Uterus (tissue), 4 donors: Measurements from ENCODE around the gene COL11A1. TPM values are rescaled to one million over a fixed set of nuclear protein-coding genes. Genes with fewer than 3 reads are reported as not detected.
"Not testable (repeated sequence)": the region's sequence is repeated elsewhere in the genome, so short reads cannot be mapped to it uniquely, and the experiment has no call there.

Experiments
- DNase-seq, 2 donors: peaks; one replicate each; pipeline ENCODE4 v3.0.0-alpha.2; 2019 to 2020
- H3K27ac ChIP-seq, 2 donors: fragments of 200-600 bp; sonication (generic); 1 replicate in 1 of 2; 2 replicates in 1 of 2; pipeline ENCODE4 v1.5.1; 2016 to 2018
- H3K27me3 ChIP-seq, 2 donors: fragments of 200-600 bp; sonication (generic); one replicate each; pipeline ENCODE4 v1.5.1; 2018 to 2019; ENCODE audit warnings: control low read depth in 1 of 2
- H3K36me3 ChIP-seq, 2 donors: fragments of 200-600 bp; sonication (generic); one replicate each; pipeline ENCODE4 v1.5.1; 2019; ENCODE audit warnings: control low read depth in 1 of 2
- H3K4me1 ChIP-seq, 2 donors: fragments of 200-600 bp; sonication (generic); one replicate each; pipeline ENCODE4 v1.5.1; 2018 to 2019; ENCODE audit warnings: control low read depth in 1 of 2
- H3K4me3 ChIP-seq, 2 donors: fragments of 200-600 bp; sonication (generic); 1 replicate in 1 of 2; 2 replicates in 1 of 2; pipeline ENCODE4 v1.5.1; 2018 to 2019; ENCODE audit warnings: mild to moderate bottlenecking in 1 of 2
- H3K9me3 ChIP-seq, 2 donors: fragments of 200-600 bp; sonication (generic); one replicate each; pipeline ENCODE4 v1.5.1; 2019; ENCODE audit warnings: control low read depth in 1 of 2
- POLR2A ChIP-seq, 2 donors: fragments of 450-650 bp; IDR thresholded peaks; one replicate each; pipeline ENCODE4 v1.6.1; 2016; ENCODE audit warnings: antibody characterized with exemption in 2 of 2, mild to moderate bottlenecking in 1 of 2, moderate library complexity in 1 of 2
- intact Hi-C: fragments of 100-400 bp; cut with DNase I; formaldehyde crosslinking; loops from one replicate; pipeline ENCODE4 v1.15.1; 2023; ENCODE audit warnings: low total_unique reads
- total RNA-seq, 4 donors: library from RNA; depleted of rRNA in 3 of 4; stranded (reverse); fragments of >200 nt in 3 of 4; gene quantifications; one replicate each; pipeline versions ENCODE4 v1.1.0 to v1.2.4, GENCODE V29; 2014 to 2023
- TF ChIP-seq, protein P1 (sequence below), 4 experiments: fragments of 200-600 bp in 2 of 4; fragments of 450-650 bp in 2 of 4; sonication (generic) in 2 of 4; IDR thresholded peaks; one replicate each; pipeline ENCODE4 v1.5.1; 2016 to 2019; ENCODE audit warnings: antibody characterized with exemption in 4 of 4, mild to moderate bottlenecking in 2 of 4, moderate library complexity in 1 of 4
- donor health status: DM: yes; HTN: yes; CAD: no.

The COL11A1 gene
- total RNA-seq, 4 donors from 2014 or later, result 0.76 to 30.1 TPM; not detected in 2

DNA sequence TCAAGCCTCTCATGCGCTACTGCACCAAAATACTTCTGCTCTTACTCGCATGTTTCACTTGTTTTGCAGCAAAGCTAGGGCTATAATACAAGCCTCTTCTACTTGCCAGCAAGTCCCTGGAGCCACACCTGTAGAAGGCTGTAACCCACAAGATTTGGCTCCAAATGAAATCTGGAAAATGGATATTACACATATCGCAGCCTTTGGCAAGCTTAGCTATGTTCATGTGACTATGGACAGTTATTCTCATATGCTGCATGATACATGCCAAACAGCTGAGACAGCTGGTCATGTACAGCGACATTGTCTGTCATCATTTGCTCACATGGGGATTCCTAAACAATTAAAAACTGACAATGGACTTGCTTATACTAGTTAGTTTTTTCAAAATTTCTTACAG is 270.3 kb downstream of the COL11A1 start:
- Histone ChIP-seq H3K27ac (no peak overlapping the region), H3K4me1 (no peaks in the 10 kb centered on the region), H3K36me3 (no peaks in the 10 kb centered on the region), H3K27me3 (no peaks in the 10 kb centered on the region), H3K4me3 (no peak overlapping the region), H3K9me3 (no peaks in the 10 kb centered on the region)
- no peak for DNase-seq
- no peak for TF ChIP-seq POLR2A (IDR thresholded peaks at IDR 0.05)
- TF ChIP-seq, protein P1, sequence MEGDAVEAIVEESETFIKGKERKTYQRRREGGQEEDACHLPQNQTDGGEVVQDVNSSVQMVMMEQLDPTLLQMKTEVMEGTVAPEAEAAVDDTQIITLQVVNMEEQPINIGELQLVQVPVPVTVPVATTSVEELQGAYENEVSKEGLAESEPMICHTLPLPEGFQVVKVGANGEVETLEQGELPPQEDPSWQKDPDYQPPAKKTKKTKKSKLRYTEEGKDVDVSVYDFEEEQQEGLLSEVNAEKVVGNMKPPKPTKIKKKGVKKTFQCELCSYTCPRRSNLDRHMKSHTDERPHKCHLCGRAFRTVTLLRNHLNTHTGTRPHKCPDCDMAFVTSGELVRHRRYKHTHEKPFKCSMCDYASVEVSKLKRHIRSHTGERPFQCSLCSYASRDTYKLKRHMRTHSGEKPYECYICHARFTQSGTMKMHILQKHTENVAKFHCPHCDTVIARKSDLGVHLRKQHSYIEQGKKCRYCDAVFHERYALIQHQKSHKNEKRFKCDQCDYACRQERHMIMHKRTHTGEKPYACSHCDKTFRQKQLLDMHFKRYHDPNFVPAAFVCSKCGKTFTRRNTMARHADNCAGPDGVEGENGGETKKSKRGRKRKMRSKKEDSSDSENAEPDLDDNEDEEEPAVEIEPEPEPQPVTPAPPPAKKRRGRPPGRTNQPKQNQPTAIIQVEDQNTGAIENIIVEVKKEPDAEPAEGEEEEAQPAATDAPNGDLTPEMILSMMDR (IDR thresholded peaks at IDR 0.05), result no peak
- intact Hi-C loops, result no loop called here

DNA sequence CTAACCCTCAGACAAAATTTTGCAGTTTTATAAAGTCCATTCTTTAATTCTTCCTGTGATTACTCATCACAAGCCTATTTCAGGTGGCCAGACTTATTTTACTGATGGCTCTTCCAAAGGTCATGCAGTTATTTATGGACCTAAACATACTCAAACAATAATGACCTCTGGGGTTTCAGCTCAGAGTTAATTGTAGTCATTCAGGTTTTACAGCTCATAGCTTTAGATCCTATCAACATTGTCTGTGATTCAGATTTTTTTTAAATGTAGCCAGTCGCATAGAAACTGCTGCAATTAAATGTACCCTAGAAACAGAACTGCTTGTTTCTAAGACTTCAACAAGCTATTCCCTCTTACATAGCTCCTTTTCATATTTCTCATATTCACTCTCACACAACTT is 270.8 kb downstream of the COL11A1 start:
- TF ChIP-seq, protein P1 (IDR thresholded peaks at IDR 0.05), result no peak
- no peak for TF ChIP-seq POLR2A (IDR thresholded peaks at IDR 0.05)
- Histone ChIP-seq H3K9me3 (no peaks in the 10 kb centered on the region), H3K4me3 (no peak overlapping the region), H3K27ac (no peak overlapping the region), H3K36me3 (no peaks in the 10 kb centered on the region), H3K27me3 (no peaks in the 10 kb centered on the region), H3K4me1 (no peaks in the 10 kb centered on the region)
- no peak for DNase-seq
- intact Hi-C loops, result no loop called here

- no peaks in the 10 kb centered on the region for H3K27me3 ChIP-seq
- no peak for DNase-seq
- no peaks in the 10 kb centered on the region for H3K36me3 ChIP-seq
- H3K4me1 ChIP-seq, result no peaks in the 10 kb centered on the region
- intact Hi-C loops, result no loop called here
- no peak overlapping the region for H3K4me3 ChIP-seq
- H3K9me3 ChIP-seq, result no peaks in the 10 kb centered on the region
- no peak for TF ChIP-seq POLR2A (IDR thresholded peaks at IDR 0.05)
- TF ChIP-seq, protein P1 (IDR thresholded peaks at IDR 0.05), result no peak
- H3K27ac ChIP-seq, result no peak overlapping the region
Observed at GRCh38 chr1:102836991-102837390, 271.3 kb downstream of the COL11A1 start.

GRCh38 chr1:102834688-102835320 is 273.5 kb downstream of the COL11A1 start:
- Histone ChIP-seq H3K27ac (no peak overlapping the region), H3K27me3 (no peaks in the 10 kb centered on the region), H3K4me1 (no peaks in the 10 kb centered on the region), H3K36me3 (no peaks in the 10 kb centered on the region), H3K4me3 (no peak overlapping the region), H3K9me3 (no peaks in the 10 kb centered on the region)
- DNase-seq, result no peak
- intact Hi-C loops, result no loop called here
- TF ChIP-seq, protein P1 (IDR thresholded peaks at IDR 0.05), result no peak
- TF ChIP-seq POLR2A (IDR thresholded peaks at IDR 0.05), result no peak

DNA sequence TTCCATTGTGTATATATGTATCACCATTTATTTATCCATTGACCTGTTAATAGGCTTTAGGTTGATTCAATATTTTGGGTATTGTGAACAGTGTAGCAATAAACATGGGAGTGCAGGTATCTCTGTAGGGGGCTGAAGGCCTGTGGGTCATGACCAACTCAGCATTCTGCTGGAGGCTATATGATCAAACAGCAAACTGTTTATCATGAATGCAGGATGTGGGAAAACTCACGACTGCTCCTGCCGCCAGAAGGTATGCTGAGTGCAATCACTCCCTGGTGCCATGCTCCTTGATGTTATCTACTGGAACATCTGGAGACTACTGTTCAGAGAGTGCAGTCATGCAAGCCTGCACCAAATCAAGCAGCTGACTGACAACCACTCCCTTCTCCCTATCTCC is 275.2 kb downstream of the COL11A1 start:
- H3K27me3 ChIP-seq, result no peaks in the 10 kb centered on the region
- TF ChIP-seq POLR2A (IDR thresholded peaks at IDR 0.05), result no peak
- TF ChIP-seq, protein P1 (IDR thresholded peaks at IDR 0.05), result no peak
- intact Hi-C loops, result no loop called here
- H3K27ac ChIP-seq, result no peak overlapping the region
- H3K36me3 ChIP-seq, result no peaks in the 10 kb centered on the region
- H3K4me1 ChIP-seq, result no peaks in the 10 kb centered on the region
- no peaks in the 10 kb centered on the region for H3K9me3 ChIP-seq
- H3K4me3 ChIP-seq, result no peak overlapping the region
- no peak for DNase-seq

DNA sequence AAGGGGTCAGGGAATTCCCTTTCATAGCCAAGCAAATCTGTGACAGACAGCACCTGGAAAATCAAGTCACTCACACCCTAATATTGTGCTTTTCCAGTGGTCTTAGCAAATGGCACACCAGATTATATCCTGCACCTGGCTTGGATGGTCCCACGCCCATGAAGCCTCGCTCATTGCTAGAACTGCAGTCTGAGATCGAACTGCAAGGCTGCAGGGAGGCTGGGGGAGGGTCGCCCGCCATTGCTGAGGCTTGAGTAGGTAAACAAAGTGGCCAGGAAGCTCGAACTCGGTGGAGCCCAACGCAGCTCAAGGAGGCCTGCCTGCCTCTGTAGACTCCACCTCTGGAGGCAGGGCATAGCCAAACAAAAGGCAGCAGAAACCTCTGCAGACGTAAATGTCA is 281.6 kb downstream of the COL11A1 start:
- H3K27ac ChIP-seq, DNase-seq, H3K4me1 ChIP-seq, H3K36me3 ChIP-seq, H3K4me3 ChIP-seq, H3K9me3 ChIP-seq, H3K27me3 ChIP-seq, intact Hi-C loops: not testable (repeated sequence)
